GM19395 (cell line): ENCODE results near the gene RFX7.

Source experiments
- ATAC-seq: cut with Tn5 transposase; IDR thresholded peaks from one replicate; pipeline ENCODE4 v1.9.1; 2021; ENCODE audit warnings: mild to moderate bottlenecking, moderate library complexity; ENCODE audit not compliant: unreplicated experiment

Gene RFX7

DNA sequence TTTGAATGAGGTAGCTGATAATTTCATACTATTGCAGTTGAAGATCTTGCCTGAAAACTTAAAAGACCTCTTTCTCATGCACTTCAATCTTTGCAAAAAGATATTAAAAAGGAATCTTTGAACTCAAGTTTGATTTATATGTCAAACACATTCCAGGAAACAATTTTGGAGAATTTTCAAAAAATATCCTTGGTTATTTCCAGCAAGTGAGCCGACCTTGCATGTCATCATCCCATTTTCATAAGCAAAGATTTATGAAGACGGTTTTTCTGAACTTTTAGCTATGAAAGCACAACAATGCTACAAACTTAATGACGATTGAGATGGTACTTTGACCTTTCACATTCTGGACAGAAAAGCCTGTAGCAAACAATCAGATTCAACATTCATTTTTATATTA lies 95.6 kb downstream of the RFX7 start:
- ATAC-seq = no peak

DNA sequence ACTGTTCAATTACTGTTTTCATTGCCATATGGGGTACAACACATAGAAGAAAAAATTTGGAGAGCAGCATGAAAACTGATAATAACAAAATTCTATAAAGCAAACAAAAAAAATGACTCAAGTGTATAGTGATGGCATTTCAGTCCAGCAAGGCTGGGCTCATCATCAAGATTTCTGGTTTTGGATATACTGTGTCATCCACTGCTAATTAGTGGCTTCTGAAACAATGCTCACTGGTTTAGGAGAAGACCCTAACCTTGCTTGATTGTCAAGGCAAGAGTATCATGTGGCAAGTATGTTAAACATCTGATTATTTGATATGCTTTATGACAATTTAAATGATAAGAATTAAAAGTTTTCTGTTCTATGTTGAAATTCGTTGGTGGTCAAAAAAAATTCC lies 96.9 kb downstream of the RFX7 start:
- no peak for ATAC-seq

DNA sequence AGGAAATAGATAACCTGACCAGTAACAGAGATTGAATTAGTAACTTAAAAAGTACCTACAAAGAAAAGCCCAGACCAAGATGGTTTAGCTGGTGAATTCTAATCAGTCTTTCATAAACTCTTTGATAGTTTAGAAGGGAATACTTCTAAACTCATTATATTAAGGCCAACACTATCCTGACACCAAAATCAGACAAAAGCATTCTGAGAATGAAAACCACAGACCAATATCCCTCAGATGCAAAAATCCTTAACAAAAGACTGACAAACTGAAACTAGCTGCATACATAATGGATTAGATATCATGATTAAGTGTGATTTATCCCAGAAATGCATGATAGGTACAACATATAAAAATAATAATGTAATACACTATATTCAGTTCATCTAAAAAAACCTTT lies 115.6 kb downstream of the RFX7 start:
- ATAC-seq = no peak

DNA sequence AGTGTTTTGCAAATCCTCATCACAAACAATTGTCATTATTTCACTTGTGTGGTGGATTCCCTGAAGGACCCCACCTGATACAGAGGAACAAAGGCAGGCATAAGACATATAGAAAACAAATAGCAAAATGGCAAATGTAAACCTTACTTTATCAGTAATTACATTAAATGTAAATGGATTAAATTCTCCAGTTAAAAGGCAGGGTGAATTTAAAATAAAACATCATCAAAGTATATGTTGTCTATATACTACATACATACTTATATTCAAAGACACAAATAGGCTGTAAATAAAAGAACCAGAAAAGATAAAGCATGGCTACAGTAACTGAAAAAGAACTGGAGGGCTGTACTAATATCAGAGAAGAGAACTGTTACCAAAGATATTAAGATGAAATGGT lies 117.3 kb downstream of the RFX7 start:
- no peak for ATAC-seq

DNA sequence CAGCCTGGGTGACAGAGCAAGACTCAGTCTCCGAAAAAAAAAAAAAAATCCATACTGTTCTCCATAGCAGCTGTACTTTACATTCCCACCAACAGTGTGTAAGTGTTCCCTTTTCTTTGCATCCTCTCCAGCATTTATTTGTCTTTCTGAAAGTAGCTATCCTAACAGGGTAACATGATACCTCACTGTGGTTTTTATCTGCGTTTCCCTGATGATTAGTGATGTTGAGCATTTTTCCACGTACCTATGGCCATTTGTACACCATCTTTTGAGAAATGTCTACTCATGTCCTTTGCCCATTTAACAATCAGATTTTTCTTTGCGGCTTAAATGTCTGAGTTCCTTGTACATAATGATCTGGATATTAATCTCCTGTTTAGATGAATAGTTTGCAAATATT lies 119.3 kb downstream of the RFX7 start:
- no peak for ATAC-seq

DNA sequence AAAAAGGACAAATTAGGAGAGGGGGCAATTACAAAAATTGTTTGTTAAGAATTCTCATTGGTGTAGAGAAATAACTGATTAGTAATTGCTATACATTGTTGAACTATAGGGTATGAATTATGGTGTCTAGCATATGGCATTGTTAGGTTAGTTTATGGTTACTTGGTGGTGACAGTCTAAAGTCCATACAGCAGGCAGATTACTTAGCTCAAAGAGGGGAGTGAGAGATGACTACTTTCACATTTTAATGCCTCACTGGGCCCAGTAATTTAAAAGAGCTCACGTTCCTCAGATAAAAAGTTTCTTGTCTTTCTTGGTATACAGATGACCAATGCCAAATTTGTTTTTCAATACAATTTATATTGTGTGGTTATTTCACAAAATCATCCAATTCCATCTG lies 137.8 kb downstream of the RFX7 start:
- ATAC-seq = no peak

DNA sequence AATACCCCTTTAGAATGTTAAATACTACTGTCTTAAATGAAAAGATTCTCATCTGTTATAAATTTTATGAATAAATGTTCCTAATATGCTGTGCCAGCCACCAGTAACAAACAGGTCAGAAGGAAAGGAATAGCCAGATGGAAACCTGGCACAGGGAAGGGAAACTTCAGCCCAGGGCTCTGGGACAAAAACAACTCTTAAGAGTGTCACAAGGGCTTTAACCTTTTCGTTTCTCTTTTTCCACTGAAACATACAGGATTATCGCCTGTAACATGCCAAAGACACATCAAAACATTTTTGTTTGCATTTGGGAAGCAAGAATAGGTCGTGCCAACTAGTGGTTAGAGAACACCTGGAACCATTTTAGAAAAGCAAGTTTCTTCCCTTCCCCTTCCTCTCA lies 141.2 kb downstream of the RFX7 start:
- ATAC-seq = no peak

DNA sequence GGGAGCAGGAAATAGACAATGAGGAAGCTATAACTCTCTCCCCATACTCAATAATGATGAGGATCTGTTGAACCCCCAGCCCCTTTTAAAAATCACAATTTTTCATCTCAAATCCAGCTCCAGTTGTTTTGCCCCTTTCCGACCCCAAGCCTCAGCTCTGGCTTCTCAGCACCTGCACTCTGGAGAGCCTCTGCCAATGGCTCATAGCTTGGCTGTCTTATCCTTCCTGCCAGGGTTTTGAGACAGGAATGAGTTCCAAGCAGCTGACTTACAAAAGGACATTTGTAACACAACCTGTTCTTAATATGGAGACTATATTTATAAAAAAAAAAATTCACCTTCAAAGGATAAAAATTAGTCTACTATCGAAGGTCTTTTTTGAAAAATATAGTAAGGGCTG lies 144.4 kb downstream of the RFX7 start:
- ATAC-seq = no peak

DNA sequence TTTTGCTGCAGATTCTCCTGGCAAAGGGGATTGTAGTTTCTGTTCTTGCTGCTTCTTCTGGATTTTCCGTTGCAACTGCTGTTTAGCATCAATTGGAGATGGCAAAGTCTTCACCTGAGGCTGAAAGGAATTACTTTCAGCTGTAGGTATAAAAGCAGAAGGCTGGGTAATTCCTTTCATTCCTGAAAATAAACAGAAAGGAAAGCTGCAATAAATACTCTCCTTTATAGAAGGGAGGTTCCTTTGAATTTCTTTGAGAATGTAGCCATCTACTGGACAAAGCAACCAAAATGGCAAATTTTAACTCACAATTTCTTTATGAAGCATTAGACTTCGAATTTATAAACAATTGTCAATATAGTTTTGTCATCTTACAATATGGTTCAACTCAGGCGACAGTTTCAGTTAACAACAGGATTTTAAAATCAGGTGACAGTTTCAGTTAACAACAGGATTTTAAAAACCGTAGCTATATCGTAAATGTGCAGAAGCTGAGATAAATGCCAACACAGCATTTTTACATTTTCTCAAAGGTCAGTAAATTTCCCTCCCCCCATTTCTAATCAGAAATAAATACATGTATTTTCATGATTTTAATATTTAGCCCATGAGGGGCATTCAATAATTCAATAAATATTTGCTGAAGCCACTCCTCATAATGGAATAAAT lies 145.3 kb downstream of the RFX7 start:
- ATAC-seq = no peak

DNA sequence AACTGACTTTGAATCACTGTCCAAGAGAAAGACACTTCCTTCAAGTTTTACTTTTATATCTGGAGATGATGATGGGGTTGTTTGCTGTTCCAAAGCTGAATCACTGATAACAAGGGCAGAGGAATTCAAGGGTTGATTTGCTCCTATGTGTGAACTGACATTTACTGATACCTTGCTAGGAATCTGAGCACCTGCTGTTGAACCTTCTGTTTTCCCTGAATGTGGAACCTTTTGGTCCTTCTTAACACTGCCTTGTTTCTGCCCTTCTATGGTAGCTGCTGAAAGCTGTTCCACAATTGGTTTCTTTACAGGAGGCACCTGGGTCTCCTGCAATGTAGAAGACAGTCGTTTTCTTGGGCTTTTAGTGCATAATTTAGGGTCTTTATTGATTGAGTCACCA lies 148.3 kb downstream of the RFX7 start:
- ATAC-seq = no peak

DNA sequence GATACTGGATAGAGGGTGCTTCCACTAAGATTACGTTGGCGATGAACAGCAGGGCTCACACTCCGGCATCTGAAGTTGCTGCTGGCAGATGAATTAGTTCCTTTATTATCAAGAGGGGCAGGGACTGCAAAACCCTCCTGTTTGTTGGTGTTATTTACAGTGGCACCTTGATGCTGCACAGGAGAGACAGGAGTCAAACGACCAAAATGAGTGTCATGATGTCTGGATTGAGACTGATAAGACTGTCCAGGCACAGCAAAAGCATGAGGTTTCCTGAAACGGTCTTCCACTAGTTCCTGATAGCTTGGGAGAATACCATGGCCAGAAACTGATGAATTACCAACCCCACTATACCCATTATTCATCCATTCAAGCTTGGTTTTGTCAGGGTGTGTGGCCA lies 149.5 kb downstream of the RFX7 start:
- ATAC-seq = no peak

DNA sequence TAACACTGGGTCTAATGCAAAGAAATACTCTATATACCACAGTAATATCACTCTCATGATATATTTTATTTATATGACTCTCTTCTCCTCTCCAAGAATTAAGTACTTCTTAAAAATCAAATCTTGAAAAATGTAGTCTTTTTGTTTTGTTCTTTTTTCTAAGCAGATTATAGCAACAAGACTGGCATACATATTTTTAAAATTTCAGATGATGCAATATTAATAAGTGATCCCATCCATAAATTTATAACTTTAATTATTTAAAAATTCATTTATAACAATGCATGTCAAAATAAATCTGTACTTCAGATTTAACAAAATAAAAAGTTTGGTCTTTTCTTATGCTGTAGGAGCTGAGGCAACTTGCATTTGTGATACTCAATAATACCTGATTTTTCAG lies 155.3 kb downstream of the RFX7 start:
- no peak for ATAC-seq

DNA sequence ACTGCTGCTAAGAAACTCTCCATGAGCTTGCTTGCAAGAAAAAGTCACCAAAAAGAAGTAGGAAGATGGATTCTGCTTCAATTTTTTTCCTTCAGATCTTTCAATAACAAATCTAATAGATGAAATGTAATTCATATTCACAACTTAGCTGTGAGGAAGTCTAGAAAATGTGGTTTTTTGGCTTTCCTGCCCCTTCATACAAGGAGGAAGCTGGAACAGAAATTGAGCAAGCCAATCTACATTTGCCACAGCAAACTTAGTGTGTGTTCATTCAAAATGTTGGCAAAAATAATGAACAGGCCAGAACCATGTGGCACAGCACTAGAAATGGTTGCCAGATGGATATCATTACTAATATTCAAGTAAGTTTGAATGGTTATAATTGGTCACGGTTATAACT lies 157.1 kb downstream of the RFX7 start:
- ATAC-seq = no peak

DNA sequence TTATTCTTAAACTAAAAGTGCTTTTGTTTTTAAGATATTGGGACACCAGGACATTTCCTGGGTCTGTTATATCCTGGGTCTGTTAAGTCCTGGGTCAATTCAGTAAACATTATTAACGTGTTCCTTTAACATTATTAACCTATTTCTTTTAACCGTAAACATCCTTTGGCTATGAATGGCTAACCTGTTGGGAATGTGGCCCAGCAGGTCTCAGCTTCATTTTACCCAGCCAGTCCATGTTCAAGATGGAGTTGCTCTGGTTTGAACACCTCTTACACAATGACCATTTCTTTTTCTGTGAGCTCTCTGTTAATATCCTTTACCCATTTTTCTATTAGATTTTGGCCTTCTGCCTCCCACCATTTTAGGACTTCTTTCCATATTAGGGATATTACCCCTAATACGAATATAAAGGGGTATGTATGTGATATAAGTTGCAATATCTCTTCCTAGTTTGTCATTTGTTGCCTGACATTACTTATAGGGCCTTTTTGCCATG lies 161.4 kb downstream of the RFX7 start:
- ATAC-seq = no peak

DNA sequence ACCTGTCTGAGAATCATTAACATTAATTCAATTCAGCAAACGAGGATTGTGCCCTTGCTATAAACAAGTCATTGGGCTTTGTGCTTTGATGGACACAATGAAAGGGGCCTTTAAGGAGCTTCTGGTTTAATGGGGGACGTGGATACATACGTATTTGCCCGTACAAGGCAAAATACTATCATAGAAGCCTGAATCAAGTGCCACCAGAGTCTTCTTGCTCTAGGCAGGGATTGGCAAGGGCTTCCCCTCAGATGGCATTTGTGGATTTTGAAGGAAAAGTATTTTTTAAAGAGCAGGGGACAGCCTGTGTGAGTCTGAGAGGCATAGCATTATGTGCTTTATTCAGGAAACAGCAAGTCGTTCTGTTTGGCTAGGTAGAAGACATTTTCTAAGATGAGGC lies 166.6 kb downstream of the RFX7 start:
- no peak for ATAC-seq

DNA sequence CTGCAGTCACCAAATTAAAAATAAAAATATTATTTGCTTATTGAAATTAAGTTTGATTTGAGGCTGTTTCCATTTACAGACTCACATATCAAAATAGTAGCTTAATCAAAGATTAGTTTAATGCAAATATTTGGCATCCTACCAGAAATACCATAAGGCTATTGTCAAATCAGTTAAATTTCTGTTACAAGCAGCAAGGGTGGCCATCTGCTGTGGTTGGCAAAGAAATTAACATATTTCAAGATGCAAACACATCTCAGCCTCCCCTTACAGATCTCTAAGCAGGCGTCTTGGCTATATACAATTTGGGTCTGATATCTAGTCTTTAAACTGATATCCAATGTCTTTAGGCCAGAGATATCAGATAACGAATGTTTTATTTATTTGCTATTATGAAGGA lies 167.0 kb downstream of the RFX7 start:
- ATAC-seq = no peak

DNA sequence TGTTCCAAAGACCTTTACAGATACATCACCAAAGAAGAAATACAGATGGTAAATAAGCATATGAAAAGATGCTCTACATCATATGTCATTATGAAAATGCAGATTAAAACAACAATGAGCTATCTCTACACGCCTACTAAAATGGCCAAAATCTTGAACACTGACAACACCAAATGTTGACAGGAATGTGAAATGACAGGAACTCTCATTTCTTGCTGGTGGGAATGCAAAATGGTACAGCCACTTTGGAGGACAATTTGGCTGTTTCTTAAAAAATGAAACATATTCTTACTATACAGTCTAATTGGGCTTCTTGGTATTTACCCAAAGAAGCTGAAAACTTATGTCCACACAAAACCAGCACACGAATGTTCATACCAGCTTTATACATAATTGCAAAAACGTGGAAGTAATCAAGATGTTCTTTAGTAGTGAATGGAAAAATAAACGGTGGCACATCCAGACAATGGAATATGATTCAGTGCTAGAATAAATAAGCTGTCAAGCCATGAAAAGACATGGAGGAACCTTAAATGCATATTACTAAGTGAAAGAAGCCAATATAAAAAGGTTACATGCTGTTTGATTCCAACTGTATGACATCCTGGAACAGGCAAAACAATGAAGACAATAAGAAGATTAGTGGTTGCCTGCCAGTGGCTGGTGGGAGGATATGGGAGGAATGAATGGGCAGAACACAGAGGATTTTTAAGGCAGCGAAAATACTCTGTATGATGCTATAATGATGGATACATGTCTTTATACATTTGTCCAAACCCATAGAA lies 169.0 kb downstream of the RFX7 start:
- ATAC-seq = no peak

DNA sequence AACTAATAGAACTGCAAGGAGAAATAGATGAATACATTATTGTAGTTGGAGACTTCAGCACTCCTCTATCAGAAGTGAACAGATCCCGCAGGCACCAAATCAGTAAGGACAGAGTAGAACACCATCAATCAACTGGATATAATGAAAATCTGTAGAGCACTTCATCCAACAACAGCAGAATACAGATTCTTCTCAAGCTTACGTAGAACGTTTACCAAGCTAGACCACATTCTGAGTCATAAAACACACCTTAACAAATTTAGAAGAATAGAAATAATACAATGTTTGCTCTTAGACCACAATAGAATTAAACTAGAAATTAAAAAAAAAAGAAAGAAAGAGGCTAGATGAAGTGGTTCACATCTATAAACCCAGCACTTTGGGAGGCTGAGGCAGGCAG lies 179.5 kb downstream of the RFX7 start:
- no peak for ATAC-seq

DNA sequence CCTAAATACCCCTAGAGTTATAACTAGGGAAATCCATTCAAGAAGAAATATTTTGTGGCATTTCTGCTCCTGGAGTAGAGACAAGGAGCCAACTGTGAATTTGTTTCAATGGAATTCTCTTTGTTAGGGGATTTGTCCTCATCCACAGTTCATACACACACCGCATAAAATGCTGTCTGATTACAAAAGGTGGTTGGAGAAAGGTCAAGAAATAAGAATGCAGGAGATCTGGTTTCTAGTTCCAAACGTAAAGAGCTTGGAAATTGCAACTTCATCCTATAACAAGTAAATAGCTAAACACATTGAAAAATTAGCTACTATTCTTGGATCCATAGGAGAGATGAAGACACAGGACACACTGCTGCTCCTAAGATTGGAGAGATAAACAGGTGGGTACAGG lies 184.0 kb downstream of the RFX7 start:
- ATAC-seq = no peak

DNA sequence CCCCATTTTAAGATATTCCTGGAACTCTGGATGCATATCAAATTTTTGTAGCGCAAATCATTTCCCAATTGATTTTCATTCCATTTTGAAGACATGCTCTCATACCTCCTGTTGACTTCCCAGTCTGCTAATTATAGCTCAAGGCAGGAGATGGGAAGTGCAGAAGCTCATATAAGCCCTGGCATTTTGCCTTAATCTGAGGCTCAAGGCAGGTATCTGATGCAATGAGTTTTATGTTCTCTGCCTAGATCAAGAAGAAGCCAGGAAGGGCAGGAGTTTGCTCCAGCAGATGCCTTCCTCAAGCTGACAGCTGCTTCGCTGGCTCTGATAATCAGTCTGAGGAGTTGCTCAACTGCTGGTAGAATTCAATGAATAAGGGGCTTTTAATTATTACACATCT lies 184.7 kb downstream of the RFX7 start:
- no peak for ATAC-seq

DNA sequence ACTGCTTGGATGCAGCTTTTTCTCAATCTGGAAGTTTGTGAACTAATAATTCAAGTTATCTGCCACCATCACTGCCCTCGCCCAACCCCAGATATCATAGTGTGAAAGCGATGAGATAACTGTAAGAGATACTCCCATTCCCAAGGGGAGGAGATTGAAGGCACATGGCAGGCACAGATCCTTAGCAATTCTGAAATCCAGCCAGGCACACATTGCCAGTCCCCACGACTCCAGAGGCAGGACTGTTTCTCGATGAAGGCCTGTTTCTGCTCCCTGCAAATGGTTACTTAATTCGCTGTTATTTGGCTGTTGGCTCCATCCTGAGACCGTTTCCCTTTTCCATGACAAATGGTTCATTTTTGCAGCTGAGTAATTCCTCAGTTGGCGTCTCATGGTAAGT lies 187.1 kb downstream of the RFX7 start:
- no peak for ATAC-seq

DNA sequence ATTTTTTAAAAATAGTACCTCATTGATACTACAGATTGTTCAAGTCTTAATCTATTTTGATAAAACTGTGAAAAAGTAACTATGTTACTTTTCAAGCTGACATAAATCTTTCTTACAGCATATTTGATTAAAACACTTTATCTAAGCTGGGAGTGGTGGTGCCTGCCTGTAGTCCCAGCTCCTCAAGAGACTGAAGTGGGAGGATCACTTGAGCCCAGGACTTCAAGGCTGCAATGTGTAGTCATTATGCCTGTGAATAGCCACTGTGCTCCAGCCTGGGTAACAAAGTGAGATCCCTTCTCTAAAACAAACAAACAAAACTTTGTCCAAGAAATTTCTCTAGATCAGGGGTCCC lies 190.7 kb downstream of the RFX7 start:
- no peak for ATAC-seq
